HepG2 (cell line): Measurements from ENCODE around the gene TCFL5. TPM values are rescaled to one million over a fixed set of nuclear protein-coding genes. Genes with fewer than 3 reads are reported as not detected.

Experiments used
- CREB1 ChIP-seq, 2 experiments: fragments of 450-650 bp in 1 of 2; IDR thresholded peaks; 2 replicates each; pipeline ENCODE4 v1.6.1; 2016 to 2017; ENCODE audit warnings: control low read depth in 1 of 2, mild to moderate bottlenecking in 1 of 2, missing compliant biosample characterization in 1 of 2, missing genetic modification characterization in 1 of 2
- FOSL2 ChIP-seq: sonication (generic); formaldehyde crosslinking; IDR thresholded peaks from 2 replicates; pipeline ENCODE4 v1.4.0; 2020; ENCODE audit warnings: missing genetic modification reagents
- KLF9 ChIP-seq: IDR thresholded peaks from 2 replicates; pipeline ENCODE4 v1.6.1; 2016; ENCODE audit warnings: low read depth
- NFYC ChIP-seq: IDR thresholded peaks from 2 replicates; pipeline ENCODE4 v1.6.1; 2016; ENCODE audit warnings: missing genetic modification reagents, missing compliant biosample characterization
- SIX4 ChIP-seq: sonication (generic); formaldehyde crosslinking; IDR thresholded peaks from 2 replicates; pipeline ENCODE4 v1.4.0; 2020; ENCODE audit warnings: missing genetic modification reagents
- TEAD3 ChIP-seq: optimal IDR thresholded peaks from 2 replicates; pipeline ENCODE3; 2016; ENCODE audit warnings: borderline replicate concordance
- ZFP82 ChIP-seq: sonication (generic); formaldehyde crosslinking; IDR thresholded peaks from 2 replicates; pipeline ENCODE4 v1.5.1; 2020; ENCODE audit warnings: mild to moderate bottlenecking, missing genetic modification reagents, borderline replicate concordance
- ZMYM2 ChIP-seq: sonication (generic); formaldehyde crosslinking; IDR thresholded peaks from 2 replicates; pipeline ENCODE4 v1.8.0; 2022; ENCODE audit warnings: mild to moderate bottlenecking, missing genetic modification reagents
- ZNF292 ChIP-seq: sonication (generic); formaldehyde crosslinking; IDR thresholded peaks from 2 replicates; pipeline ENCODE4 v1.8.1; 2022; ENCODE audit warnings: mild to moderate bottlenecking, low read depth, missing genetic modification reagents, borderline replicate concordance
- ZNF644 ChIP-seq: IDR thresholded peaks from 2 replicates; pipeline ENCODE4 v1.6.1; 2016; ENCODE audit warnings: low read depth
- ZNF687 ChIP-seq: sonication (generic); formaldehyde crosslinking; IDR thresholded peaks from 2 replicates; pipeline ENCODE4 v1.5.1; 2020; ENCODE audit warnings: mild to moderate bottlenecking, missing genetic modification reagents, moderate library complexity
- ZNF800 ChIP-seq: sonication (generic); formaldehyde crosslinking; IDR thresholded peaks from 2 replicates; pipeline ENCODE4 v1.4.0; 2020; ENCODE audit warnings: missing genetic modification reagents
- polyA plus RNA-seq, 8 experiments: library from polyadenylated mRNA; depleted of rRNA in 3 of 8; stranded (reverse) in 7 of 8; unstranded in 1 of 8; fragments of >200 nt; fragmentation: Illumina TruSeq in 4 of 8; extraction: Trizol in 4 of 8; gene quantifications; 2 replicates each; pipeline versions ENCODE4 v1.2.1 to v1.2.3, GENCODE V29; 2011 to 2016; ENCODE audit warnings: low read depth in 4 of 8, missing spikeins in 1 of 8, mixed read lengths in 1 of 8; ENCODE audit not compliant: insufficient read depth in 1 of 8
- total RNA-seq, 5 experiments: library from RNA; depleted of rRNA; stranded (reverse); fragments of >200 nt; fragmentation: Illumina TruSeq; extraction: Trizol; gene quantifications; 2 replicates each; pipeline ENCODE4 v1.2.3, GENCODE V29; 2016; ENCODE audit warnings: low read depth in 1 of 5
- TF ChIP-seq, protein P1 (sequence below): sonication (generic); formaldehyde crosslinking; IDR thresholded peaks from 2 replicates; pipeline ENCODE4 v1.8.1; 2023; ENCODE audit warnings: mild to moderate bottlenecking, missing genetic modification reagents

Gene TCFL5
- total and polyA plus RNA-seq, 2 of the 13 experiments (the other 11 are each of a cell fraction or from before 2014, with no cell fraction given), result 14.8 to 20.0 TPM

GRCh38 chr20:62875419-62876361 lies 14.1 kb upstream of the TCFL5 start (continued):
- peak; percentile 92 for TF ChIP-seq ZNF687 (CRISPR knock-in tag)
- TF ChIP-seq, protein P1, sequence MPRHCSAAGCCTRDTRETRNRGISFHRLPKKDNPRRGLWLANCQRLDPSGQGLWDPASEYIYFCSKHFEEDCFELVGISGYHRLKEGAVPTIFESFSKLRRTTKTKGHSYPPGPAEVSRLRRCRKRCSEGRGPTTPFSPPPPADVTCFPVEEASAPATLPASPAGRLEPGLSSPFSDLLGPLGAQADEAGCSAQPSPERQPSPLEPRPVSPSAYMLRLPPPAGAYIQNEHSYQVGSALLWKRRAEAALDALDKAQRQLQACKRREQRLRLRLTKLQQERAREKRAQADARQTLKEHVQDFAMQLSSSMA, result peak; percentile 64; the same call in 1 of the 2 replicates
- peak; percentile 18; the same call in 1 of the 2 replicates for TF ChIP-seq NFYC (CRISPR knock-in tag)
- TF ChIP-seq CREB1 (IDR thresholded peaks at IDR 0.05), result peak; percentile 44; the same call in 1 of the 2 replicates
- TF ChIP-seq CREB1 (CRISPR knock-in tag; IDR thresholded peaks at IDR 0.05), result no peak
- no peak for TF ChIP-seq ZFP82 (CRISPR knock-in tag)
- TF ChIP-seq SIX4 (CRISPR knock-in tag), result 0 out of 2 replicates have a peak, but pooled peaks have one; percentile 18
- TF ChIP-seq FOSL2 (CRISPR knock-in tag), result peak; percentile 61
- peak; percentile 93 for TF ChIP-seq TEAD3 (CRISPR knock-in tag)
- TF ChIP-seq KLF9 (CRISPR knock-in tag), result no peak
- peak; percentile 61; the same call in 1 of the 2 replicates for TF ChIP-seq ZNF292 (CRISPR knock-in tag)
- no peak; the same call in 1 of the 2 replicates for TF ChIP-seq ZMYM2 (CRISPR knock-in tag)
- TF ChIP-seq ZNF644 (CRISPR knock-in tag), result peak; percentile 79
- peak; percentile 62; the same call in 1 of the 2 replicates for TF ChIP-seq ZNF800 (CRISPR knock-in tag)
